ENCODE results near the gene AP1S2.
A peak's percentile ranks its signal among the peaks of the same experiment; 100 is the strongest.

Gene AP1S2

GRCh38 chrX:15789979-15790768 is 64.4 kb downstream of the AP1S2 start, which contains the start of gene ZRSR2:
TSS of gene ZRSR2 (plus strand) at chrX:15790484. CDS start at chrX:15790496, 12 bp downstream.
- Histone ChIP-seq H3K36me3 (ENCODE audit: insufficient read depth) (no peaks in the 10 kb centered on the region), H2AFZ (ENCODE audit: low read depth) (peak within 1 kb of the TSS; percentile 88), H3K9ac (peak within 1 kb of the TSS; percentile 69), H3K4me1 (ENCODE audit: low read depth, poor library complexity, severe bottlenecking) (peaks cover 4% of the 10 kb centered on the region), H3K79me2 (ENCODE audit: insufficient read depth, low read depth) (no peaks in the 10 kb centered on the region), H3K27me3 (ENCODE audit: insufficient read depth, low read depth) (no peaks in the 10 kb centered on the region), H4K20me1 (ENCODE audit: insufficient read depth) (no peaks in the 10 kb centered on the region), H3K4me2 (peak within 1 kb of the TSS; percentile 91), H3K27ac (peak within 1 kb of the TSS; percentile 65), H3K4me3 (IDR thresholded peaks at IDR 0.05; ENCODE audit: insufficient read depth, low read depth, low read length) (no peak within 1 kb of the TSS)
- no peak for TF ChIP-seq CTCF (conservative IDR thresholded peaks at IDR 0.05; ENCODE audit: low read depth, low read length)

GRCh38 chrX:15786915-15787314 is 67.7 kb downstream of the AP1S2 start:
- no peaks in the 10 kb centered on the region for H3K36me3 ChIP-seq (ENCODE audit: insufficient read depth)
- H4K20me1 ChIP-seq (ENCODE audit: insufficient read depth): no peaks in the 10 kb centered on the region
- H3K79me2 ChIP-seq (ENCODE audit: insufficient read depth, low read depth): no peaks in the 10 kb centered on the region
- H3K27me3 ChIP-seq (ENCODE audit: insufficient read depth, low read depth): no peaks in the 10 kb centered on the region
- H3K4me1 ChIP-seq (ENCODE audit: low read depth, poor library complexity, severe bottlenecking): peaks cover 10% of the 10 kb centered on the region
- no peak overlapping the region for H3K9ac ChIP-seq
- no peak overlapping the region for H3K4me2 ChIP-seq
- no peak overlapping the region for H2AFZ ChIP-seq (ENCODE audit: low read depth)
- no peak for TF ChIP-seq CTCF (conservative IDR thresholded peaks at IDR 0.05; ENCODE audit: low read depth, low read length)
- H3K4me3 ChIP-seq (IDR thresholded peaks at IDR 0.05; ENCODE audit: insufficient read depth, low read depth, low read length): no peak overlapping the region
- H3K27ac ChIP-seq: no peak overlapping the region

- H3K27ac ChIP-seq: no peak overlapping the region
- no peak overlapping the region for H3K4me3 ChIP-seq (IDR thresholded peaks at IDR 0.05; ENCODE audit: insufficient read depth, low read depth, low read length)
- H3K9ac ChIP-seq: no peak overlapping the region
- H4K20me1 ChIP-seq (ENCODE audit: insufficient read depth): no peaks in the 10 kb centered on the region
- no peaks in the 10 kb centered on the region for H3K79me2 ChIP-seq (ENCODE audit: insufficient read depth, low read depth)
- no peak overlapping the region for H3K4me2 ChIP-seq
- H2AFZ ChIP-seq (ENCODE audit: low read depth): no peak overlapping the region
- TF ChIP-seq CTCF (conservative IDR thresholded peaks at IDR 0.05; ENCODE audit: low read depth, low read length): no peak
- H3K36me3 ChIP-seq (ENCODE audit: insufficient read depth): no peaks in the 10 kb centered on the region
- H3K27me3 ChIP-seq (ENCODE audit: insufficient read depth, low read depth): no peaks in the 10 kb centered on the region
- H3K4me1 ChIP-seq (ENCODE audit: low read depth, poor library complexity, severe bottlenecking): peaks cover 14% of the 10 kb centered on the region
Measured at GRCh38 chrX:15785176-15785750, 69.3 kb downstream of the AP1S2 start.

- Histone ChIP-seq H3K27ac (peak overlapping the region; percentile 77), H3K27me3 (ENCODE audit: insufficient read depth, low read depth) (no peaks in the 10 kb centered on the region), H3K79me2 (ENCODE audit: insufficient read depth, low read depth) (no peaks in the 10 kb centered on the region), H3K4me2 (peak overlapping the region; percentile 78), H3K4me3 (IDR thresholded peaks at IDR 0.05; ENCODE audit: insufficient read depth, low read depth, low read length) (no peak overlapping the region), H3K9ac (peak overlapping the region; percentile 46; the same call in 1 of the 2 replicates), H2AFZ (ENCODE audit: low read depth) (peak overlapping the region; percentile 83), H3K4me1 (ENCODE audit: low read depth, poor library complexity, severe bottlenecking) (peaks cover 10% of the 10 kb centered on the region), H3K36me3 (ENCODE audit: insufficient read depth) (no peaks in the 10 kb centered on the region), H4K20me1 (ENCODE audit: insufficient read depth) (no peaks in the 10 kb centered on the region)
- TF ChIP-seq CTCF (conservative IDR thresholded peaks at IDR 0.05; ENCODE audit: low read depth, low read length): no peak
Measured at GRCh38 chrX:15781961-15782699, 72.5 kb downstream of the AP1S2 start.
